Frontal cortex (tissue), 4 donors: Measurements from ENCODE around the gene FAM200A. TPM values are rescaled to one million over a fixed set of nuclear protein-coding genes. Genes with fewer than 3 reads are reported as not detected.
"Not testable (repeated sequence)": the region's sequence is repeated elsewhere in the genome, so short reads cannot be mapped to it uniquely, and the experiment has no call there.

Experiments
- DNase-seq, 2 donors: peaks; one replicate each; pipeline ENCODE4 v3.0.0; 2012; ENCODE audit warnings: low spot score in 2 of 2
- FAIRE-seq: peaks from 2 replicates; lab custom pipeline; 2012; peaks lifted over from hg19 to GRCh38; lab: Jason Lieb, UNC
- total RNA-seq: library from RNA; depleted of rRNA; stranded (reverse); fragments of >200 nt; gene quantifications from one replicate; pipeline ENCODE4 v1.2.3, GENCODE V29; 2014
- donor health status: control.
- donor health status: control.
- donor health status: control.

Gene FAM200A
- total RNA-seq, 1 donor from 2014 or later = 19.6 TPM

- DNase-seq (no peak), FAIRE-seq (no peak)
Observed at GRCh38 chr7:99560834-99561736, 9.2 kb upstream of the FAM200A start.

DNA sequence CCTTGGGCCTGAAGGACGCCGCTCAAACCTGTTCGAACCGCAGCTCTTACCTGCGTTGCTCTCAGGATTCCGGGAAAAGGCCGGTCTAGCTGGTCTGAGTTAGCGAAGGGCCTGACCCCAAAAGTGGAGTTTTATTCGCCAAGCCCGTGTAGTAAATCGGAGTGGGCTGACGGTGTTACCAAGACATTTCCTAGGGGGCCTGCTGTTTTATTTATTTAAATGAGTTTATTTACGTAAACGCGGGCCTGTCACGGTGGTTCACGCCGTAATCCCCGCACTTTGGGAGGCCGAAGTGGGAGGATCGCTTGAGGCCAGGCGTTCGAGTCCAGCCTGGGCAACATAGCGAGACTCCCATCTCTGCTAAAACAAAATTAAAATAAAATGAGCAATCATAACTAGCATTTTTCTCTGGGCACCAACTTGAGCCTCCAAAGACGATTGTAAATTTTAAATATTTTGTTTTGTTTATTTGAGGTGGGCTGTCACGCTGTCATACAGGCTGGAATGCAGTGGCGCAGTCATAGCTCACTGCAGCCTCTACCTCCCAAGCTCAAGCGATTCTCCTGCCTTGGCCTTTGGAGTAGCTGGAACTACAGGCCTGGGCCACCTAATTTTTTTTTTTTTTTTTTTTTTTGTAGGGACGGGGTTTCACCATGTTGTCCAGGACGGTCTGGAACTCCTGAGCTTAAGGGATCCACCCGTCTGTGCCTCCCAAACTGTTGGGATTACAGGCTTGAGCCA is 7.4 kb upstream of the FAM200A start:
- FAIRE-seq (no peak), DNase-seq (no peak)

DNA sequence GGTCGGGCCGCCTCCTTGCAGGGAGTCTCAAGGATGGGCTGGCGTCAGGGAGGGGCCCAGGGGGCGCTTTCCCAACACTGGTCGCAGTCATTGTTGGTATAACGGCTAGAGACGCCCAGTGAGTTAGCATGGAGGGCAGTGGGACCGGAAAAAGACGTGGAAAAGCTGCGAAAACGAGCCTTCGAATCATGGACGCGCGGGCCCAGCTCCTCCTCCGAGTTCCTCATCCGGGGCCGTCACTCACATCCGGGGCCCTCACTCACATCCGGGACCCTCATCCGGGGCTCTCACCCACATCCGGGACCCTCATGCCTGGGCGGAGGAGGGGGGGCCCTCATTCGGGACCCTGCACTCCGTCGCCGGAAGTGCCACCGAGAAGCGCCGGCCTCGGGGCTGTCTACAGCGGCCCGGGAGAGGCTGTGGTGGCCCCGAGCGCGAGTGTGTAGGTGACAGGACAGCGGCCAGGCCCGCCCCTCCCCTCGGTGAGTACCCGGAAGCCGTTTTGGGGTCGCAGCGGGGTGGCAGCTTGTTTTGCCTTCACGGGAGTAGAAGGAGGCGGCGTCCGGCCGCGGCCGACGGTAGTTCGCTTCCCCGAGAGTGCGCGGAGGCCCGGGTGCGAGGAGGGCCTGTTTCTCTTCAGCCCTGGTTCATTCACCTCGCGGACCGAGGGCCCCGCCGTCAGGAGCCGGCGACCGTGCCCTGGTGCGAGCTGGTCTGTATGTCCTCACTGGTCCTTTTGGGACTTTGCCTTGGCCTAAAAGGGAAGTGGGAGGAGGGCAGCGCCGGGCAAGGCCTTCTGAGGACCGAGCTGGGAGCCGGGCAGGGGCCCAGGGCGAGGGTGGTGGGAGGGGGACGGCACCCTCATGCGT is 6.6 kb upstream of the FAM200A start, which contains the start of gene ZNF655:
Gene ZNF655, plus strand, starts transcription at position 337 of the 869 bp plus-strand sequence. CDS start 1,918 bp downstream, outside the sequence.
- FAIRE-seq (no peak), DNase-seq (peak; percentile 85 to 91)

GRCh38 chr7:99557940-99558305 is 6.0 kb upstream of the FAM200A start:
- FAIRE-seq (no peak), DNase-seq (no peak)

DNA sequence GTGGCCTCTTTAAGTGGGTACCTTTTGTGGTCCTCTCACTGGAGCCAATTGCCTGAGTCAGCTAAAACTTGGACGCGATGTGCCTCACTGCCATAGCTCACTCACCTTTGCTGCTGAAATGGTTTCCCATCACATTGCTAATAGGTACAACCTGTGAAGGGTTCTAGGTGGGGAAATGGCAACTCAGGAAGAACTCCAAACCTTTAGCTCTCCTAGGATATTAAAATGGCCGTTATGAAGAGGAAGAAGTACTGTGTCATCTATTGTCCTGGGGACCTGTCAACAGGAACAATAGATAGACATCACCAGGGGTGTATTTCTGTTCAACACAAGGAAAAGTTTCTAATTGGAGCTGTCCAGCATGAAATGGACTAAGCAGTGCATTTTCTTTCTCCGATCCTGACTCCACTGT is 5.3 kb upstream of the FAM200A start:
- no peak for FAIRE-seq
- DNase-seq = no peak

GRCh38 chr7:99554939-99555338 is 3.0 kb upstream of the FAM200A start:
- FAIRE-seq = no peak
- DNase-seq = no peak

DNA sequence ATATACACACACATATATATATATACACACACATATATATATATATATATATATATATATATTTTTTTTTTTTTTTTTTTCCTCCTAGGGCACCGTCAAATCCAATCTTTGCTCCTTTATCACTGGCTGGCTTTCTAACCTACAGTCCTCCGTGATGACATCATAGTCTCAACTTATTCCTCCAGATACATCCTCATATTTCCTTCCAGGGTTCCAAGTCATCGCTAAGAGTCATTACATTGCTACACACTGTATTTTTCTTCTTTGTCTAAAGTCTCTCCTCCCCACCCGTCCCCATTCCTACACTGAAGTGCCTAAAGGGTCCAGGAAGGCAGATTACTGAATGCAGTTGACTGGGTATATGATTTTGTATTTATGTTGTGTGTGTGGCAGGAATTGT is 1.1 kb upstream of the FAM200A start:
- FAIRE-seq (no peak), DNase-seq (no peak)

GRCh38 chr7:99551334-99551733 is 580 bp downstream of the FAM200A start:
- DNase-seq (peak in 1 of 2 donors; percentile 7), FAIRE-seq (no peak)

- not testable (repeated sequence) for DNase-seq, FAIRE-seq
Observed at GRCh38 chr7:99549545-99549944, 2.4 kb downstream of the FAM200A start.

DNA sequence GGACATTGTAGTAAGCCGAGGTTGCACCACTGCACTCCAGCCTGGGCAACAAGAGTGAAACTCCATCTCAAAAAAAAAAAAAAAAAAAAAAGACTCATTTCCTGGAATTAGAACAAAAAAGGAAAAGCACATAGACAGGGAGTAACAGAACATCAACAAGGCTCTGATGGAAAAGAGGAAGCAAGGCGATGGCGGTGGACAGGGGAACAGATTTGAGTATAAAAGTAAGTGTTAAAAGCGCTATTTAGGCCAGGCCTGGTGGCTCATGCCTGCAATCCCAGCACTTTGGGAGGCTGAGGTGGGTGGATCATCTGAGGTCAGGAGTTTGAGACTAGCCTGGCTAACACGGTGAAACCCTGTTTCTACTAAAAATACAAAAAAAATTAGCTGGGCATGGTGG is 6.6 kb downstream of the FAM200A start:
- DNase-seq, FAIRE-seq: not testable (repeated sequence)

DNA sequence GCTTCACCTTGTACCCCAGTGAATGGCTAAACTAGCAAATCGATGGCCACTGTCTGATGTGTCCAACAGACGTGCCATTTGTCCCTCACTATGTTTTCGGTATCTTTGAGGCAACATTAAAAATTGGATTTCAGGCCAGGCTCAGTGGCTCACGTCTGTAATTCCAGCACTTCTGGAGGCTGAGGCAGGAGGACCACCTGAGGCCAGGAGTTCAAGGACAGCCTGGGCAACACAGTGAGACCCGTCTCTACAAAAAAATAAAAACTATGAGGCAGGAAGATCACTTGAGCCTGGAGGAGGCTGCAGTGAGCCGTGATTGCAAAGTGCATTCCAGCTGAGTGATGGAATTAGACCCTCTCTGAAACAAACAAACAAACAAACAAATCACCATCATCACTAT is 8.0 kb downstream of the FAM200A start:
- DNase-seq = no peak
- FAIRE-seq = no peak

DNA sequence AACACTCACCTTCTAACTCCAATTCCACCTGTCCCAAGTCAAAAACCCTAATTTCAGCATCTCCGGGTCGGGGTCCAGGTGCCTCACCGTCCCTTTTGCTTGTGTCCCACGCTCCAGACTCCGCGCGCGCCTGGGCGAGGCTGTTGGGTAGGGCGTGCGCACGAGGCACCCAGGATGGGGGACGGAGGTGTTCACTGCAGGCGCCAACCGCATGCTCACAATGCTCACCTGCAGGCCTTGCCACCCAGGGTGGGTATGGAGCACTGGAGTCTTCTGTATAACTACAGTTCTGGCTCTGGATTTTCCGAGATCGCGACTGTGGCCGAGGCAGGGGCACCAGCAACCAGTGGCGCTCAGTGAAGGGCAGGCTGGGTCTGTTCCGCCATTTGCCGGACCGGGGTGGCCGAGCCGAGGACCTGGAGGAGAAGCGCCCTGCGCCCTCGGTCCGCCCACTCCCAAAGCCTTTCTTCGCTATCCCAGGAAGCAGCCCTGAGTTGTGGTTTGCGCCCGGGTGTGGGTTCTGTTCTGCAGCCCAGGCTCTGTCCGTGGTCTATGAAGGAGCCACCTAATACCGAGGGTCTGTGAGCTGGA is 8.7 kb downstream of the FAM200A start:
- FAIRE-seq (no peak), DNase-seq (no peak)

- DNase-seq = no peak
- FAIRE-seq = no peak
Observed at GRCh38 chr7:99541212-99541611, 10.7 kb downstream of the FAM200A start.

DNA sequence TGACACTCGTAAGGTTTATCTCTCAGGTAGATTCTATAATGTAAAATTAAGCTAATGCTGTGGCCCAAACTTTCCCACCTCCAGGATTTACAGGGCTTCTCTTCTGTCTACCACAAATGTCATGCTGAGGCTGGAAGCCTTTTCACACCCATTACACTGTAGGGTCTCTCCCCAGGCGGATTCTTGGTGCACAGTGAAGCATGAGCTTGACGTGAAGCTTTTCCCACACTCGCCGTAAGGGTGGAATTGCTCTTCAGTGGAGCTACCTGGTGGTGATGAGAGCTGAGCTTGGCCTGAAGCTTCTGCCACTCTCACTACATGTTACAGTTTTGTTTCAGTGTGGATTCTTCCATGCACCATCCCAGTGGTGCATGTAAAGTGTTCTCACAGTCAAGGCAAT is 11.4 kb downstream of the FAM200A start:
- FAIRE-seq (no peak), DNase-seq (no peak)

DNA sequence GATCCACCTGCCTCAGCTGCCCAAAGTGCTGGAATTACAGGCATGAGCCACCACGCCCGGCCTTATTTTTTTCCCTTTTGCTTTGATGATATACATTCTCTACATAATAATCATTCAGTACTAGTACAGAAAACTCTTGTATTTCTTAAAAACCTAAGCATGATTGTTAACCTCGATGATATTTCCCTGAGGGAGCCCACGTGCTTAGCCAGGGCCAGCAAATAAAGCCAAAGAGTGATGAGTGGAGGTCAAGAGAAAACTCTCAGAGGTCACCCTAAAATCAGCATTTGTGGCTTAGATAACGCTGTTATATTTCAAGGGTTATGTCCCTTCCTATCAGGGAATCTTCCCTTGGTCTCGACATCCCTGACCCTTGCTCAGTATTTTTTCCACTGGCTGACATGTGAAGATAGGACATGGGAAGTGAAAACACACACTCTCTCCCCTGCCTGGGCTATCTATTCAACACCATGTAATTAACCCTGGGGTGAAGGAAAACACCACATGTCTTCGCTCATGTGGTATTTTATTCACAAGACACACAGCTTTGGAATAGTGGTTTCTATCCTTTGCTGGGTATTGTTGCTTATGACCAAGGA is 12.6 kb downstream of the FAM200A start:
- no peak for FAIRE-seq
- DNase-seq = no peak

DNA sequence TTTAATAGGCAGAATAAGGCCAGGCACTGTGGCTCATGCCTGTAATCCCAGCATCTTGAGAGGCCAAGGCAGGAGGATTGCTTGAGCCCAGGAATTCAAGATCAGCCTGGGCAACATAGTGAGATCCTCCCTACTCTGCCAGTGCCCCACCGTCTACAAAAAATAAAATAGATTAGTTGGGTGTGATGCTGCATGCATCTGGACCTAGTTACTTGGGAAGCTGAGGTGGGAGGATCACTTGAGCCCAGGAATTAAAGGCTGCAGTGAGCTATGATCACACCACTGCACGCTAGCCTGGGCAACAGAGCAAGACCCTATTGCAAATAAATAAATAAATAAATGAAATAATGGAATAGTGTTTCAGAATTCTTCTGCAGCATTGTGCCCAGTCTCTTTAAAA is 16.2 kb downstream of the FAM200A start:
- no peak for DNase-seq
- no peak for FAIRE-seq

GRCh38 chr7:99531354-99531765 is 20.6 kb downstream of the FAM200A start:
- no peak for FAIRE-seq
- DNase-seq = no peak

GRCh38 chr7:99525713-99526440 is 26.0 kb downstream of the FAM200A start:
- no peak for FAIRE-seq

DNA sequence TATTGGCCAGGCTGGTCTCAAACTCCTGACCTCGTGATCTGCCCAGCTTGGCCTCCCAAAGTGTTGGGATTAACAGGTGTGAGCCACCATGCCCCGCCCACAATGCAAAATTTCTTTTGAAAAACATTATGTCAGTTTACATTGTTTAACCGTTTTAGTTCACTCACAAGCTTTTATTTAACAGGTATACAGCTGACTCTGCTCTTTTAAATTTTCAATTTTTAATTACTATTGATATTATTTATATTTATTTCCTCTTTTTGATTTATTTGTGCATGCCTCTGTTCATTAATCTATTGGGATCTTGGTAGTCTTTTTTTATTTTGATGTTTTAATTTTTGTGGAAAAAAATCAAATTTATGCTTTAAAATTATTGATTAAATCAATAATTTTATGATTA is 30.5 kb downstream of the FAM200A start:
- FAIRE-seq = no peak

More at GRCh38 chr7:99525713-99526440, 26.0 kb downstream of the FAM200A start:
- DNase-seq = no peak

More for the DNA sequence above, 30.5 kb downstream of the FAM200A start:
- no peak for DNase-seq
